Tibial nerve (tissue), 4 donors: Measurements from ENCODE around the gene CD180. TPM values are rescaled to one million over a fixed set of nuclear protein-coding genes. Genes with fewer than 3 reads are reported as not detected.
A peak's percentile ranks its signal among the peaks of the same experiment; 100 is the strongest.

Experiments used
- DNase-seq, 2 donors: peaks; one replicate each; pipeline ENCODE4 v3.0.0-alpha.2; 2019; ENCODE audit warnings: low spot score in 2 of 2
- H3K27ac ChIP-seq, 4 donors: fragments of 200-600 bp; sonication (generic) in 3 of 4; one replicate each; pipeline ENCODE4 v1.5.1; 2017 to 2019; ENCODE audit warnings: mild to moderate bottlenecking in 1 of 4
- H3K27me3 ChIP-seq, 2 donors: fragments of 200-600 bp; sonication (generic) in 1 of 2; one replicate each; pipeline versions ENCODE4 v1.5.1 to v1.6.0; 2017 to 2019
- H3K36me3 ChIP-seq, 3 donors: fragments of 200-600 bp; sonication (generic); one replicate each; pipeline ENCODE4 v1.5.1; 2018 to 2019
- H3K4me1 ChIP-seq, 4 donors: fragments of 200-600 bp; sonication (generic) in 3 of 4; one replicate each; pipeline ENCODE4 v1.5.1; 2017 to 2019
- H3K4me3 ChIP-seq, 4 donors: fragments of 200-600 bp; sonication (generic) in 3 of 4; one replicate each; pipeline ENCODE4 v1.5.1; 2017 to 2019; ENCODE audit warnings: mild to moderate bottlenecking in 1 of 4, moderate library complexity in 1 of 4
- H3K9me3 ChIP-seq, 4 donors: fragments of 200-600 bp; sonication (generic) in 3 of 4; one replicate each; pipeline ENCODE4 v1.5.1; 2017 to 2019
- CTCF ChIP-seq, 5 experiments: fragments of 200-600 bp in 3 of 5; fragments of 450-650 bp in 2 of 5; sonication (generic) in 3 of 5; IDR thresholded peaks; one replicate each; pipeline ENCODE4 v1.5.1; 2016 to 2019; ENCODE audit warnings: antibody characterized with exemption in 5 of 5, mild to moderate bottlenecking in 3 of 5, moderate library complexity in 2 of 5
- EP300 ChIP-seq, 2 donors: sonication (generic); formaldehyde crosslinking; IDR thresholded peaks; one replicate each; pipeline ENCODE4 v1.6.1; 2017; ENCODE audit warnings: antibody characterized with exemption in 2 of 2, mild to moderate bottlenecking in 1 of 2
- POLR2A ChIP-seq, 2 donors: fragments of 450-650 bp; IDR thresholded peaks; one replicate each; pipeline ENCODE4 v1.6.1; 2017; ENCODE audit warnings: antibody characterized with exemption in 2 of 2, mild to moderate bottlenecking in 2 of 2, moderate library complexity in 2 of 2
- WGBS, 2 donors: methylation state at CpG; one replicate each; pipeline ENCODE4 v1.1.5; 2018; 5-methylcytosine and 5-hydroxymethylcytosine counted together
- total RNA-seq, 4 donors: library from RNA; depleted of rRNA; stranded (reverse); fragments of >200 nt; gene quantifications; one replicate each; pipeline ENCODE4 v1.1.0, GENCODE V29; 2016

Gene CD180
- total RNA-seq, 4 donors from 2014 or later: 0.21 to 2.7 (median 0.52) TPM

- H3K27me3 ChIP-seq: no peaks in the 10 kb centered on the region
- H3K27ac ChIP-seq: peak overlapping the region in 2 of 4 donors; percentile 50 to 65
- H3K36me3 ChIP-seq: no peaks in the 10 kb centered on the region
- peaks cover 0 to 8% (median 3%) of the 10 kb centered on the region in 4 donors for H3K4me1 ChIP-seq
- TF ChIP-seq EP300 (IDR thresholded peaks at IDR 0.05): peak in 1 of 2 donors; percentile 28
- TF ChIP-seq CTCF (IDR thresholded peaks at IDR 0.05): no peak
- no peaks in the 10 kb centered on the region for H3K9me3 ChIP-seq
- H3K4me3 ChIP-seq: no peak overlapping the region
- 87 to 88% methylated on average over 9 of the region's 9 CpGs for WGBS, 2 donors
- DNase-seq: peak in 1 of 2 donors; percentile 24
Measured at GRCh38 chr5:67221487-67222242, 25.1 kb upstream of the CD180 start.

GRCh38 chr5:67216564-67216963 lies 20.0 kb upstream of the CD180 start:
- TF ChIP-seq EP300 (IDR thresholded peaks at IDR 0.05) (no peak), CTCF (IDR thresholded peaks at IDR 0.05) (no peak), POLR2A (IDR thresholded peaks at IDR 0.05) (no peak)
- H3K36me3 ChIP-seq: no peaks in the 10 kb centered on the region
- 91 to 100% methylated on average over 1 of the region's 1 CpG for WGBS, 2 donors
- H3K4me3 ChIP-seq: no peak overlapping the region
- H3K27me3 ChIP-seq: no peaks in the 10 kb centered on the region
- no peaks in the 10 kb centered on the region for H3K9me3 ChIP-seq
- DNase-seq: no peak
- H3K4me1 ChIP-seq: peaks cover 0 to 24% (median 15%) of the 10 kb centered on the region in 4 donors
- peak overlapping the region in 3 of 4 donors; percentile 5 to 75 (median 60) for H3K27ac ChIP-seq

GRCh38 chr5:67215519-67216471 lies 19.2 kb upstream of the CD180 start:
- Histone ChIP-seq H3K27ac (peak overlapping the region in 3 of 4 donors; percentile 60 to 79 (median 75)), H3K4me3 (peak overlapping the region in 2 of 4 donors; percentile 9 to 30), H3K4me1 (peaks cover 0 to 24% (median 15%) of the 10 kb centered on the region in 4 donors), H3K9me3 (no peaks in the 10 kb centered on the region), H3K27me3 (no peaks in the 10 kb centered on the region), H3K36me3 (no peaks in the 10 kb centered on the region)
- peak; percentile 66 to 77 for DNase-seq
- peak; percentile 52 to 73 for TF ChIP-seq EP300 (IDR thresholded peaks at IDR 0.05)
- TF ChIP-seq POLR2A (IDR thresholded peaks at IDR 0.05): peak in 1 of 2 donors; percentile 24
- TF ChIP-seq CTCF (IDR thresholded peaks at IDR 0.05): no peak
- WGBS, 2 donors: 35 to 41% methylated on average over 19 of the region's 19 CpGs

- DNase-seq: no peak
- no peaks in the 10 kb centered on the region for H3K27me3 ChIP-seq
- peaks cover 0 to 24% (median 15%) of the 10 kb centered on the region in 4 donors for H3K4me1 ChIP-seq
- H3K27ac ChIP-seq: peak overlapping the region in 3 of 4 donors; percentile 60 to 79 (median 75)
- no peaks in the 10 kb centered on the region for H3K36me3 ChIP-seq
- WGBS, 2 donors: 83 to 86% methylated on average over 12 of the region's 12 CpGs
- no peak overlapping the region for H3K4me3 ChIP-seq
- TF ChIP-seq CTCF (IDR thresholded peaks at IDR 0.05) (no peak), POLR2A (IDR thresholded peaks at IDR 0.05) (no peak), EP300 (IDR thresholded peaks at IDR 0.05) (no peak)
- H3K9me3 ChIP-seq: no peaks in the 10 kb centered on the region
Measured at GRCh38 chr5:67214707-67215447, 18.3 kb upstream of the CD180 start.
